Sciatic nerve (tissue), 2 donors: ENCODE results near the gene GMPS. TPM values are rescaled to one million over a fixed set of nuclear protein-coding genes. Genes with fewer than 3 reads are reported as not detected.
"Not testable (repeated sequence)": the region's sequence is repeated elsewhere in the genome, so short reads cannot be mapped to it uniquely, and the experiment has no call there.

Experiments
- ATAC-seq: fragments of 200-7000 bp; cut with Tn5 transposase; one replicate; pipeline ENCODE4 v1.9.1; 2020; ENCODE audit warnings: mild to moderate bottlenecking, moderate library complexity
- DNase-seq: peaks from one replicate; pipeline ENCODE4 v3.0.0-alpha.2; 2020; ENCODE audit warnings: low spot score
- intact Hi-C: fragments of 100-400 bp; cut with DNase I; formaldehyde crosslinking; loops from one replicate; pipeline ENCODE4 v1.14.2; 2022
- total RNA-seq: library from RNA; stranded (reverse); fragmentation: NEBNext Ultra II Directional; extraction: Animal tissue kit (Norgen Biotek cat#: 25700); gene quantifications from one replicate; pipeline ENCODE4 v1.2.1, GENCODE V29; 2021
- donor health status: DM: no; HTN: no; CAD: no.
- donor health status: DM: no; HTN: no; CAD: no.

Gene GMPS
- total RNA-seq, 1 donor from 2014 or later, result 48.7 TPM

- intact Hi-C loops, result no loop called here
- no peak for DNase-seq
- ATAC-seq, result peak; percentile 79
Observed at GRCh38 chr3:155912579-155913190, 42.2 kb downstream of the GMPS start.

- ATAC-seq (no peak), DNase-seq (no peak)
- intact Hi-C loops, result no loop called here
Observed at GRCh38 chr3:155917781-155918180, 47.3 kb downstream of the GMPS start.

- DNase-seq (no peak), ATAC-seq (no peak)
- intact Hi-C loops, result no loop called here
Observed at GRCh38 chr3:155919728-155920127, 49.3 kb downstream of the GMPS start.

GRCh38 chr3:155921486-155921885, 51.0 kb downstream of the GMPS start:
- intact Hi-C loops, result no loop called here
- DNase-seq, result no peak
- no peak for ATAC-seq

- ATAC-seq, result peak; percentile 96
- intact Hi-C loops, result no loop called here
- no peak for DNase-seq
Observed at GRCh38 chr3:155934230-155934629, 63.8 kb downstream of the GMPS start.

- DNase-seq (no peak), ATAC-seq (no peak)
- intact Hi-C loops, result no loop called here
Observed at GRCh38 chr3:155938409-155938808, 68.0 kb downstream of the GMPS start.

GRCh38 chr3:155941354-155941753, 70.9 kb downstream of the GMPS start:
- intact Hi-C loops, result no loop called here
- no peak for ATAC-seq
- no peak for DNase-seq

- DNase-seq, result no peak
- intact Hi-C loops, result no loop called here
- ATAC-seq, result no peak
Observed at GRCh38 chr3:155944081-155944480, 73.6 kb downstream of the GMPS start.

GRCh38 chr3:155946178-155946577, 75.7 kb downstream of the GMPS start:
- DNase-seq (no peak), ATAC-seq (peak; percentile 84)
- intact Hi-C loops, result no loop called here

GRCh38 chr3:155948476-155948875, 78.0 kb downstream of the GMPS start:
- intact Hi-C loops, result no loop called here
- no peak for ATAC-seq
- no peak for DNase-seq

- ATAC-seq, result no peak
- intact Hi-C loops, result no loop called here
- no peak for DNase-seq
Observed at GRCh38 chr3:155949453-155950217, 79.2 kb downstream of the GMPS start.

- ATAC-seq (no peak), DNase-seq (no peak)
- intact Hi-C loops, result no loop called here
Observed at GRCh38 chr3:155956508-155957411, 86.3 kb downstream of the GMPS start.

- intact Hi-C loops, result no loop called here
- ATAC-seq (no peak), DNase-seq (no peak)
Observed at GRCh38 chr3:155957412-155957880, 87.0 kb downstream of the GMPS start.

- ATAC-seq (no peak), DNase-seq (no peak)
- intact Hi-C loops, result no loop called here
Observed at GRCh38 chr3:155958676-155959075, 88.2 kb downstream of the GMPS start.

- ATAC-seq, result no peak
- DNase-seq, result no peak
- intact Hi-C loops, result no loop called here
Observed at GRCh38 chr3:155960060-155960459, 89.6 kb downstream of the GMPS start.

- ATAC-seq, DNase-seq, intact Hi-C loops: not testable (repeated sequence)
Observed at GRCh38 chr3:155961044-155961443, 90.6 kb downstream of the GMPS start.

- no peak for DNase-seq
- intact Hi-C loops, result no loop called here
- ATAC-seq, result no peak
Observed at GRCh38 chr3:155963570-155963969, 93.1 kb downstream of the GMPS start.

GRCh38 chr3:155970398-155970797, 99.9 kb downstream of the GMPS start:
- intact Hi-C loops, result no loop called here
- DNase-seq, result no peak
- ATAC-seq, result no peak

- DNase-seq (no peak), ATAC-seq (no peak)
- intact Hi-C loops, result no loop called here
Observed at GRCh38 chr3:155972885-155973584, 102.6 kb downstream of the GMPS start.
